ENCODE measurements around the gene UBE2G1.

Gene UBE2G1

GRCh38 chr17:4316648-4317047, 49.8 kb downstream of the UBE2G1 start:
- H3K4me3 ChIP-seq (replicated peaks; ENCODE audit: low read depth, low read length), result no peak overlapping the region
- no peak for DNase-seq (ENCODE audit: extremely low read depth, low read depth)
- TF ChIP-seq CTCF (IDR thresholded peaks at IDR 0.05; ENCODE audit: low read depth, low read length, missing control alignments), result no peak

GRCh38 chr17:4314618-4315017, 51.9 kb downstream of the UBE2G1 start:
- no peak for DNase-seq (ENCODE audit: extremely low read depth, low read depth)
- no peak for TF ChIP-seq CTCF (IDR thresholded peaks at IDR 0.05; ENCODE audit: low read depth, low read length, missing control alignments)

GRCh38 chr17:4314179-4314578, 52.3 kb downstream of the UBE2G1 start:
- H3K4me3 ChIP-seq (replicated peaks; ENCODE audit: low read depth, low read length), result no peak overlapping the region
- DNase-seq (ENCODE audit: extremely low read depth, low read depth), result no peak
- no peak for TF ChIP-seq CTCF (IDR thresholded peaks at IDR 0.05; ENCODE audit: low read depth, low read length, missing control alignments)

More at GRCh38 chr17:4314618-4315017, 51.9 kb downstream of the UBE2G1 start:
- no peak overlapping the region for H3K4me3 ChIP-seq (replicated peaks; ENCODE audit: low read depth, low read length)

- DNase-seq (ENCODE audit: extremely low read depth, low read depth), result no peak
- H3K4me3 ChIP-seq (replicated peaks; ENCODE audit: low read depth, low read length), result no peak overlapping the region
- TF ChIP-seq CTCF (IDR thresholded peaks at IDR 0.05; ENCODE audit: low read depth, low read length, missing control alignments), result no peak
Measured at GRCh38 chr17:4313221-4314114, 53.0 kb downstream of the UBE2G1 start.

GRCh38 chr17:4310354-4311060, 56.0 kb downstream of the UBE2G1 start:
- TF ChIP-seq CTCF (IDR thresholded peaks at IDR 0.05; ENCODE audit: low read depth, low read length, missing control alignments), result no peak
- H3K4me3 ChIP-seq (replicated peaks; ENCODE audit: low read depth, low read length), result no peak overlapping the region
- DNase-seq (ENCODE audit: extremely low read depth, low read depth), result no peak

GRCh38 chr17:4309897-4310296, 56.6 kb downstream of the UBE2G1 start:
- TF ChIP-seq CTCF (IDR thresholded peaks at IDR 0.05; ENCODE audit: low read depth, low read length, missing control alignments), result no peak
- DNase-seq (ENCODE audit: extremely low read depth, low read depth), result no peak
- H3K4me3 ChIP-seq (replicated peaks; ENCODE audit: low read depth, low read length), result no peak overlapping the region

Data from HFF-Myc (cell line).